ENCODE measurements around the gene SPINT2.

- no peak for TF ChIP-seq EZH2 (IDR thresholded peaks at IDR 0.05; ENCODE audit: borderline replicate concordance, insufficient read depth, low read depth, low read length, poor library complexity, severe bottlenecking)
- TF ChIP-seq, protein P1, sequence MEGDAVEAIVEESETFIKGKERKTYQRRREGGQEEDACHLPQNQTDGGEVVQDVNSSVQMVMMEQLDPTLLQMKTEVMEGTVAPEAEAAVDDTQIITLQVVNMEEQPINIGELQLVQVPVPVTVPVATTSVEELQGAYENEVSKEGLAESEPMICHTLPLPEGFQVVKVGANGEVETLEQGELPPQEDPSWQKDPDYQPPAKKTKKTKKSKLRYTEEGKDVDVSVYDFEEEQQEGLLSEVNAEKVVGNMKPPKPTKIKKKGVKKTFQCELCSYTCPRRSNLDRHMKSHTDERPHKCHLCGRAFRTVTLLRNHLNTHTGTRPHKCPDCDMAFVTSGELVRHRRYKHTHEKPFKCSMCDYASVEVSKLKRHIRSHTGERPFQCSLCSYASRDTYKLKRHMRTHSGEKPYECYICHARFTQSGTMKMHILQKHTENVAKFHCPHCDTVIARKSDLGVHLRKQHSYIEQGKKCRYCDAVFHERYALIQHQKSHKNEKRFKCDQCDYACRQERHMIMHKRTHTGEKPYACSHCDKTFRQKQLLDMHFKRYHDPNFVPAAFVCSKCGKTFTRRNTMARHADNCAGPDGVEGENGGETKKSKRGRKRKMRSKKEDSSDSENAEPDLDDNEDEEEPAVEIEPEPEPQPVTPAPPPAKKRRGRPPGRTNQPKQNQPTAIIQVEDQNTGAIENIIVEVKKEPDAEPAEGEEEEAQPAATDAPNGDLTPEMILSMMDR (IDR thresholded peaks at IDR 0.05), result no peak
Measured at GRCh38 chr19:38283271-38283670, 18.9 kb downstream of the SPINT2 start.

Measured in B cell (primary cell).